Mammary epithelial cell (primary cell): ENCODE measurements around the gene SLC25A4.

ENCODE experiments used
- EZH2 ChIP-seq: IDR thresholded peaks from 2 replicates; pipeline ENCODE4 v1.6.1; 2012; ENCODE audit warnings: low read length, inconsistent platforms, borderline replicate concordance
- TF ChIP-seq, protein P1 (sequence below), 2 donors: IDR thresholded peaks in 1 of 2; conservative IDR thresholded peaks in 1 of 2; 2 replicates each; pipeline ENCODE4 v1.5.1; 2011 to 2012; ENCODE audit warnings: inconsistent platforms in 2 of 2, low read length in 2 of 2, mild to moderate bottlenecking in 2 of 2, control low read depth in 1 of 2, low read depth in 1 of 2; ENCODE audit not compliant: insufficient read depth in 1 of 2; ENCODE audit errors: extremely low read depth in 1 of 2

DNA sequence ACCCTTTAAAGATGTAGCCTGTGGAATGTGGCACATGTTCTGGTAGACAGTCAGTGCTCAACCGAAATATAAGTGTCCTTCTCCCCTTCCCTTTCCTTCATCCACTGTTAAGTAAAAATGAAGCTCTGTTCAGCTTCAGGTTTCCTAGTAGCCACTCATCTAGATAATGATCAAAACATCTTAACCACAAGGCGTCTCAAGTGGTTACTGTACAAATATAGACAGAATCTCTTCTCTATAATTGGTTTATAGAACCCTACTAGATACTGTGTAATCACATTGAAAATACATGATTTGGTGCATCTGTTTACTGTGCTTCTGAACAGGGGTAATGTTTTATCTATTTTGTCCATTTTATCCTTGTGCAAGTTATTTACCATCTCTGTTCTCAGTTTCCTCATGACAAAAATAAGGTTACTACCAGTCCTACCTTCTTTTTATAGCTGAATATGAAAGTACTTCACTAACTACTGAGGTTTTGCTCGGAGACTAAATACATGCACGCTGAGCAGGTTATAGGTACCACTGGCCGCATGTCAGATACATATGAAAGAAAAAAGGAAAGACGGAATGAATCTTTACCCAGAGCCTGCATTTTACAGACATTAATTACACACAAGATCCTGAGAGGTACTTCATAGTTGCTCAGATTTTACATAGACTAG is 20.3 kb upstream of the SLC25A4 start:
- TF ChIP-seq, protein P1, sequence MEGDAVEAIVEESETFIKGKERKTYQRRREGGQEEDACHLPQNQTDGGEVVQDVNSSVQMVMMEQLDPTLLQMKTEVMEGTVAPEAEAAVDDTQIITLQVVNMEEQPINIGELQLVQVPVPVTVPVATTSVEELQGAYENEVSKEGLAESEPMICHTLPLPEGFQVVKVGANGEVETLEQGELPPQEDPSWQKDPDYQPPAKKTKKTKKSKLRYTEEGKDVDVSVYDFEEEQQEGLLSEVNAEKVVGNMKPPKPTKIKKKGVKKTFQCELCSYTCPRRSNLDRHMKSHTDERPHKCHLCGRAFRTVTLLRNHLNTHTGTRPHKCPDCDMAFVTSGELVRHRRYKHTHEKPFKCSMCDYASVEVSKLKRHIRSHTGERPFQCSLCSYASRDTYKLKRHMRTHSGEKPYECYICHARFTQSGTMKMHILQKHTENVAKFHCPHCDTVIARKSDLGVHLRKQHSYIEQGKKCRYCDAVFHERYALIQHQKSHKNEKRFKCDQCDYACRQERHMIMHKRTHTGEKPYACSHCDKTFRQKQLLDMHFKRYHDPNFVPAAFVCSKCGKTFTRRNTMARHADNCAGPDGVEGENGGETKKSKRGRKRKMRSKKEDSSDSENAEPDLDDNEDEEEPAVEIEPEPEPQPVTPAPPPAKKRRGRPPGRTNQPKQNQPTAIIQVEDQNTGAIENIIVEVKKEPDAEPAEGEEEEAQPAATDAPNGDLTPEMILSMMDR (conservative IDR thresholded peaks at IDR 0.05 in 1 of 2, IDR thresholded peaks at IDR 0.05 in 1 of 2; ENCODE audit: extremely low read depth in 1 of 2, insufficient read depth in 1 of 2, low read depth in 1 of 2, low read length in 2 of 2): no peak
- no peak for TF ChIP-seq EZH2
